Activated CD4-positive, alpha-beta T cell treated with anti-CD3 and anti-CD28 coated beads, Interleukin-2, amount 10 ng/mL, durations not matched to agents 7 days and 5 days (primary cell): ENCODE data around the gene ASF1B. TPM values are rescaled to one million over a fixed set of nuclear protein-coding genes. Genes with fewer than 3 reads are reported as not detected.

Experiments
- total RNA-seq, 2 experiments: library from RNA; stranded (reverse); gene quantifications; one replicate each; pipeline ENCODE4 v1.2.3, GENCODE V29; 2021

The ASF1B gene
- total RNA-seq, 2 experiments from 2014 or later = 119 to 131 TPM

Other genes starting within 250 kb of the ASF1B start
- gene BRME1, start 230.5 kb downstream of the ASF1B start, total RNA-seq = 1 to 10 TPM; 6.3 to 8.0 TPM
- gene CC2D1A, start 230.4 kb downstream of the ASF1B start, total RNA-seq = 10 to 100 TPM; 36.5 to 39.3 TPM
- under 1 TPM; 0.17 to 0.58 TPM for gene PODNL1, start 198.2 kb downstream of the ASF1B start, total RNA-seq
- 10 to 100 TPM; 80.3 to 85.4 TPM for gene DCAF15, start 184.1 kb downstream of the ASF1B start, total RNA-seq
- gene RFX1, start 130.3 kb downstream of the ASF1B start, total RNA-seq = 10 to 100 TPM; 19.1 to 19.9 TPM
- gene RLN3, start 108.4 kb downstream of the ASF1B start, total RNA-seq = not detected
- gene IL27RA, start 104.8 kb downstream of the ASF1B start, total RNA-seq = 10 to 100 TPM; 66.5 to 70.3 TPM
- gene PALM3, start 74.5 kb downstream of the ASF1B start, total RNA-seq = not detected
- gene MISP3, start 63.8 kb downstream of the ASF1B start, total RNA-seq = under 1 TPM; 0.67 to 0.69 TPM
- gene C19orf67, start 50.8 kb downstream of the ASF1B start, total RNA-seq = not detected
- gene SAMD1, start 45.8 kb downstream of the ASF1B start, total RNA-seq = 10 to 100 TPM; 80.7 to 84.5 TPM
- gene PRKACA, start 18.8 kb downstream of the ASF1B start, total RNA-seq = 10 to 100 TPM; 50.6 to 56.8 TPM
- 10 to 100 TPM; 12.5 to 14.0 TPM for gene ADGRL1, start 69.6 kb upstream of the ASF1B start, total RNA-seq
- gene ADGRE5, start 244.9 kb upstream of the ASF1B start, total RNA-seq = 100 to 1,000 TPM; 304 to 310 TPM